Neural progenitor cell (in vitro differentiated cells): ENCODE measurements around the gene RYR3.

Experiments used
- CTCF ChIP-seq: fragments of 200-600 bp; sonication (generic); IDR thresholded peaks from 2 replicates; pipeline ENCODE4 v1.5.1; 2017; ENCODE audit warnings: antibody characterized with exemption, mild to moderate bottlenecking
- EZH2 ChIP-seq: fragments of 200-600 bp; sonication (generic); IDR thresholded peaks from 2 replicates; pipeline ENCODE4 v1.6.1; 2017; ENCODE audit warnings: antibody characterized with exemption, mild to moderate bottlenecking, moderate library complexity
- EZH2phosphoT487 ChIP-seq: fragments of 200-600 bp; sonication (generic); IDR thresholded peaks from 2 replicates; pipeline ENCODE4 v1.6.1; 2017; ENCODE audit warnings: antibody characterized with exemption

GRCh38 chr15:33458421-33458820 lies 147.7 kb downstream of the RYR3 start:
- TF ChIP-seq CTCF: no peak
- TF ChIP-seq EZH2: no peak
- no peak for TF ChIP-seq EZH2phosphoT487
